ENCODE measurements around the gene PMEL. TPM values are rescaled to one million over a fixed set of nuclear protein-coding genes. Genes with fewer than 3 reads are reported as not detected.
A peak's percentile ranks its signal among the peaks of the same experiment; 100 is the strongest.

Gene PMEL
- total RNA-seq, 1 experiment from 2014 or later = 5.8 TPM

GRCh38 chr12:55955344-55955743 lies 10.5 kb downstream of the PMEL start:
- no TSS peak for BruUV-seq (replicated peaks)
- H2AFZ ChIP-seq (ENCODE audit: low read depth, low read length, poor library complexity, severe bottlenecking) = no peak overlapping the region
- no peak for TF ChIP-seq EGR1 (IDR thresholded peaks at IDR 0.05; ENCODE audit: low read depth)
- TF ChIP-seq MAX (IDR thresholded peaks at IDR 0.05) = no peak
- no peak for TF ChIP-seq POLR2AphosphoS5 (IDR thresholded peaks at IDR 0.05; ENCODE audit: low read depth, low read length)
- TF ChIP-seq EZH2phosphoT487 (IDR thresholded peaks at IDR 0.05; ENCODE audit: borderline replicate concordance) = no peak
- TF ChIP-seq SIN3A (IDR thresholded peaks at IDR 0.05; ENCODE audit: low read depth) = no peak
- peak overlapping the region; percentile 74 for H3K4me2 ChIP-seq (ENCODE audit: low read length)
- ChIA-PET POLR2A (no interaction called here), CTCF (interaction anchor here (1.4 to 1.5 kb wide), 3 partner anchors 15 to 41 kb away, joined by 3 to 5 read pairs (median 4); no protein-coding TSS in a partner anchor), RAD21 (ENCODE audit: low non-redundant PET in 1 of 2, low total read pairs in 2 of 2, uncharacterized antibody in 2 of 2, unreplicated experiment in 2 of 2) (interaction anchor here in 1 of 2 experiments (0.7 kb wide), 1 partner anchor 41 kb away, joined by 6 read pairs; no protein-coding TSS in a partner anchor)
- no peaks in the 10 kb centered on the region for H3K9me3 ChIP-seq (ENCODE audit: control insufficient read depth in 1 of 2, insufficient read depth in 1 of 2, low read depth in 1 of 2, low read length in 2 of 2)
- peak overlapping the region; percentile 5 for H3K27ac ChIP-seq (ENCODE audit: low read depth, low read length)
- H3K27me3 ChIP-seq (ENCODE audit: insufficient read depth, low read length) = no peaks in the 10 kb centered on the region
- H3K36me3 ChIP-seq (ENCODE audit: control insufficient read depth in 1 of 2, insufficient read depth in 2 of 2, low read length in 2 of 2) = peaks cover 3 to 4% of the 10 kb centered on the region in 2 experiments; a peak in 1 of 4 replicates
- no peaks in the 10 kb centered on the region for H3K79me2 ChIP-seq (ENCODE audit: insufficient read depth, low read length)
- no peaks in the 10 kb centered on the region for H4K20me1 ChIP-seq (ENCODE audit: insufficient read depth)
- no peaks in the 10 kb centered on the region for H3K9me2 ChIP-seq (ENCODE audit: insufficient read depth)
- no peak for DNase-seq (ENCODE audit: low read depth, low spot score)
- no peak overlapping the region for H3K4me3 ChIP-seq (replicated peaks in 1 of 2; ENCODE audit: low read depth in 1 of 2, low read length in 2 of 2)
- H3K4me1 ChIP-seq (ENCODE audit: control insufficient read depth in 1 of 2, insufficient read depth in 2 of 2, low read length in 2 of 2) = peaks cover 30 to 36% of the 10 kb centered on the region in 2 experiments
- peak; percentile 5; the same call in 1 of the 2 replicates for ATAC-seq
- intact Hi-C loops (cut with micrococcal nuclease) = no loop called here
- no peak overlapping the region for H3K9ac ChIP-seq (ENCODE audit: low read length)

- no peak for ATAC-seq
- BruUV-seq (replicated peaks) = no TSS peak
- ChIA-PET POLR2A (no interaction called here), CTCF (no interaction called here), RAD21 (ENCODE audit: low non-redundant PET in 1 of 2, low total read pairs in 2 of 2, uncharacterized antibody in 2 of 2, unreplicated experiment in 2 of 2) (no interaction called here)
- no peaks in the 10 kb centered on the region for H3K4me1 ChIP-seq (ENCODE audit: control insufficient read depth in 1 of 2, insufficient read depth in 2 of 2, low read length in 2 of 2)
- H3K27me3 ChIP-seq (ENCODE audit: insufficient read depth, low read length) = no peaks in the 10 kb centered on the region
- H4K20me1 ChIP-seq (ENCODE audit: insufficient read depth) = no peaks in the 10 kb centered on the region
- no peak overlapping the region for H3K9ac ChIP-seq (ENCODE audit: low read length)
- intact Hi-C loops (cut with micrococcal nuclease) = no loop called here
- H3K9me2 ChIP-seq (ENCODE audit: insufficient read depth) = no peaks in the 10 kb centered on the region
- H3K36me3 ChIP-seq (ENCODE audit: control insufficient read depth in 1 of 2, insufficient read depth in 2 of 2, low read length in 2 of 2) = peaks cover 3 to 6% of the 10 kb centered on the region in 2 experiments; a peak in 3 of 4 replicates
- no peak overlapping the region for H3K4me2 ChIP-seq (ENCODE audit: low read length)
- TF ChIP-seq ELF1 (IDR thresholded peaks at IDR 0.05; ENCODE audit: borderline replicate concordance, low read depth) = no peak
- no peak overlapping the region for H3K4me3 ChIP-seq (replicated peaks in 1 of 2; ENCODE audit: low read depth in 1 of 2, low read length in 2 of 2)
- H3K9me3 ChIP-seq (ENCODE audit: control insufficient read depth in 1 of 2, insufficient read depth in 1 of 2, low read depth in 1 of 2, low read length in 2 of 2) = no peaks in the 10 kb centered on the region
- no peak overlapping the region for H3K27ac ChIP-seq (ENCODE audit: low read depth, low read length)
- no peak overlapping the region for H2AFZ ChIP-seq (ENCODE audit: low read depth, low read length, poor library complexity, severe bottlenecking)
- no peaks in the 10 kb centered on the region for H3K79me2 ChIP-seq (ENCODE audit: insufficient read depth, low read length)
- DNase-seq (ENCODE audit: low read depth, low spot score) = no peak
These were observed 19.3 kb downstream of the PMEL start for GRCh38 chr12:55946553-55946952.
